K562 (cell line): ENCODE data around the gene COL15A1. TPM values are rescaled to one million over a fixed set of nuclear protein-coding genes. Genes with fewer than 3 reads are reported as not detected.
A peak's percentile ranks its signal among the peaks of the same experiment; 100 is the strongest.

ENCODE experiments used
- CBX5 ChIP-seq: IDR thresholded peaks from 2 replicates; pipeline ENCODE4 v1.6.1; 2014; ENCODE audit warnings: low read depth, borderline replicate concordance
- CCNT2 ChIP-seq: IDR thresholded peaks from 2 replicates; pipeline ENCODE4 v1.6.1; 2011; ENCODE audit warnings: borderline replicate concordance, low read depth, mild to moderate bottlenecking, moderate library complexity, mixed read lengths, low read length; ENCODE audit not compliant: insufficient read length; ENCODE audit errors: extremely low read depth
- DMBX1 ChIP-seq: fragments of 250-450 bp; sonication (Bioruptor Pico); IDR thresholded peaks from 2 replicates; pipeline ENCODE4 v1.8.0; 2022; ENCODE audit warnings: inconsistent platforms, mild to moderate bottlenecking, moderate library complexity, borderline replicate concordance
- HCFC1 ChIP-seq: IDR thresholded peaks from 2 replicates; pipeline ENCODE4 v1.6.1; 2012; ENCODE audit warnings: low read depth, low read length, improper control_type of control experiment
- HDAC6 ChIP-seq: IDR thresholded peaks from 2 replicates; pipeline ENCODE4 v1.6.1; 2012; ENCODE audit warnings: low read depth, mild to moderate bottlenecking, control low read depth, inconsistent platforms, low read length, moderate library complexity
- NELFE ChIP-seq: IDR thresholded peaks from 2 replicates; pipeline ENCODE4 v1.6.1; 2011; ENCODE audit warnings: mild to moderate bottlenecking; ENCODE audit not compliant: insufficient read depth, insufficient read length
- NFRKB ChIP-seq: fragments of 450-650 bp; IDR thresholded peaks from 2 replicates; pipeline ENCODE4 v1.6.1; 2016; ENCODE audit warnings: low read depth
- NFXL1 ChIP-seq: fragments of 450-650 bp; formaldehyde crosslinking; IDR thresholded peaks from 2 replicates; pipeline ENCODE4 v1.4.0; 2021; ENCODE audit warnings: mild to moderate bottlenecking
- TOE1 ChIP-seq, 2 experiments: fragments of 450-650 bp in 1 of 2; sonication (generic) in 1 of 2; formaldehyde crosslinking in 1 of 2; IDR thresholded peaks; 2 replicates each; pipeline versions ENCODE4 v1.7.1 to v1.8.0; 2016 to 2022; ENCODE audit warnings: borderline replicate concordance in 2 of 2, mild to moderate bottlenecking in 2 of 2, antibody characterized with exemption in 1 of 2, inconsistent platforms in 1 of 2, low read depth in 1 of 2, missing genetic modification reagents in 1 of 2, moderate library complexity in 1 of 2
- ZMIZ1 ChIP-seq, 2 experiments: fragments of 150-350 bp in 1 of 2; IDR thresholded peaks; 2 replicates each; pipeline ENCODE4 v1.6.1; 2012 to 2016; ENCODE audit warnings: low read depth in 2 of 2, low read length in 2 of 2, mild to moderate bottlenecking in 1 of 2, moderate library complexity in 1 of 2
- ZNF41 ChIP-seq: fragments of 250-450 bp; sonication (Bioruptor Pico); conservative IDR thresholded peaks from 2 replicates; pipeline ENCODE4 v1.4.0; 2020; ENCODE audit warnings: mild to moderate bottlenecking
- ZNF695 ChIP-seq: fragments of 450-650 bp; formaldehyde crosslinking; IDR thresholded peaks from 2 replicates; pipeline ENCODE4 v1.4.0; 2020; ENCODE audit warnings: mild to moderate bottlenecking, moderate library complexity
- polyA plus RNA-seq, 8 experiments: library from polyadenylated mRNA; depleted of rRNA in 4 of 8; stranded (reverse) in 5 of 8; unstranded in 3 of 8; fragments of >200 nt; fragmentation: Nextera tagmentation in 2 of 8; fragmentation: Illumina TruSeq in 1 of 8; extraction: Ambion mirVana in 2 of 8; extraction: Trizol in 1 of 8; gene quantifications; 2 replicates each; pipeline versions ENCODE4 v1.2.1 to v1.2.3, GENCODE V29; 2011 to 2014; ENCODE audit warnings: inconsistent platforms in 1 of 8, missing spikeins in 1 of 8
- total RNA-seq, 7 experiments: library from RNA; depleted of rRNA in 6 of 7; stranded (reverse); fragments of >200 nt in 6 of 7; fragmentation: Illumina TruSeq in 2 of 7; extraction: Trizol in 2 of 7; gene quantifications; 2 replicates each; pipeline versions ENCODE4 v1.2.1 to v1.2.3, GENCODE V29; 2011 to 2021; ENCODE audit warnings: low replicate concordance in 1 of 7
- TF ChIP-seq, protein P1 (sequence below): sonication (generic); formaldehyde crosslinking; IDR thresholded peaks from 2 replicates; pipeline ENCODE4 v1.8.0; 2023; ENCODE audit warnings: mild to moderate bottlenecking, missing genetic modification reagents
- TF ChIP-seq, protein P2 (sequence below): fragments of 450-650 bp; IDR thresholded peaks from 2 replicates; pipeline ENCODE4 v1.6.1; 2018; ENCODE audit not compliant: partially characterized antibody

The COL15A1 gene
- total and polyA plus RNA-seq, 9 of the 15 experiments (the other 6 are each of a cell fraction or from before 2014, with no cell fraction given): 0.46 to 5.1 (median 2.6) TPM

- TF ChIP-seq, protein P1, sequence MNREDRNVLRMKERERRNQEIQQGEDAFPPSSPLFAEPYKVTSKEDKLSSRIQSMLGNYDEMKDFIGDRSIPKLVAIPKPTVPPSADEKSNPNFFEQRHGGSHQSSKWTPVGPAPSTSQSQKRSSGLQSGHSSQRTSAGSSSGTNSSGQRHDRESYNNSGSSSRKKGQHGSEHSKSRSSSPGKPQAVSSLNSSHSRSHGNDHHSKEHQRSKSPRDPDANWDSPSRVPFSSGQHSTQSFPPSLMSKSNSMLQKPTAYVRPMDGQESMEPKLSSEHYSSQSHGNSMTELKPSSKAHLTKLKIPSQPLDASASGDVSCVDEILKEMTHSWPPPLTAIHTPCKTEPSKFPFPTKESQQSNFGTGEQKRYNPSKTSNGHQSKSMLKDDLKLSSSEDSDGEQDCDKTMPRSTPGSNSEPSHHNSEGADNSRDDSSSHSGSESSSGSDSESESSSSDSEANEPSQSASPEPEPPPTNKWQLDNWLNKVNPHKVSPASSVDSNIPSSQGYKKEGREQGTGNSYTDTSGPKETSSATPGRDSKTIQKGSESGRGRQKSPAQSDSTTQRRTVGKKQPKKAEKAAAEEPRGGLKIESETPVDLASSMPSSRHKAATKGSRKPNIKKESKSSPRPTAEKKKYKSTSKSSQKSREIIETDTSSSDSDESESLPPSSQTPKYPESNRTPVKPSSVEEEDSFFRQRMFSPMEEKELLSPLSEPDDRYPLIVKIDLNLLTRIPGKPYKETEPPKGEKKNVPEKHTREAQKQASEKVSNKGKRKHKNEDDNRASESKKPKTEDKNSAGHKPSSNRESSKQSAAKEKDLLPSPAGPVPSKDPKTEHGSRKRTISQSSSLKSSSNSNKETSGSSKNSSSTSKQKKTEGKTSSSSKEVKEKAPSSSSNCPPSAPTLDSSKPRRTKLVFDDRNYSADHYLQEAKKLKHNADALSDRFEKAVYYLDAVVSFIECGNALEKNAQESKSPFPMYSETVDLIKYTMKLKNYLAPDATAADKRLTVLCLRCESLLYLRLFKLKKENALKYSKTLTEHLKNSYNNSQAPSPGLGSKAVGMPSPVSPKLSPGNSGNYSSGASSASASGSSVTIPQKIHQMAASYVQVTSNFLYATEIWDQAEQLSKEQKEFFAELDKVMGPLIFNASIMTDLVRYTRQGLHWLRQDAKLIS: peak; percentile 95
- TF ChIP-seq HDAC6 (no peak), HCFC1 (peak; percentile 34; the same call in 1 of the 2 replicates), ZNF41 (CRISPR knock-in tag) (peak; percentile 76; the same call in 1 of the 2 replicates), ZMIZ1 (IDR thresholded peaks at IDR 0.05; ENCODE audit: low read depth in 2 of 2, low read length in 2 of 2) (peak in 1 of 2 experiments; percentile 77; a peak in 1 of 4 replicates), NELFE (no peak), DMBX1 (CRISPR knock-in tag) (peak; percentile 96), CBX5 (no peak), CCNT2 (peak; percentile 4), TOE1 (IDR thresholded peaks at IDR 0.05; ENCODE audit: borderline replicate concordance) (no peak; the same call in 1 of the 2 replicates), TOE1 (CRISPR knock-in tag; IDR thresholded peaks at IDR 0.05; ENCODE audit: borderline replicate concordance, low read depth) (no peak), NFRKB (peak; percentile 99), NFXL1 (CRISPR knock-in tag) (peak; percentile 90), ZNF695 (0 out of 2 replicates have a peak, but pooled peaks have one; percentile 50)
- TF ChIP-seq, protein P2, sequence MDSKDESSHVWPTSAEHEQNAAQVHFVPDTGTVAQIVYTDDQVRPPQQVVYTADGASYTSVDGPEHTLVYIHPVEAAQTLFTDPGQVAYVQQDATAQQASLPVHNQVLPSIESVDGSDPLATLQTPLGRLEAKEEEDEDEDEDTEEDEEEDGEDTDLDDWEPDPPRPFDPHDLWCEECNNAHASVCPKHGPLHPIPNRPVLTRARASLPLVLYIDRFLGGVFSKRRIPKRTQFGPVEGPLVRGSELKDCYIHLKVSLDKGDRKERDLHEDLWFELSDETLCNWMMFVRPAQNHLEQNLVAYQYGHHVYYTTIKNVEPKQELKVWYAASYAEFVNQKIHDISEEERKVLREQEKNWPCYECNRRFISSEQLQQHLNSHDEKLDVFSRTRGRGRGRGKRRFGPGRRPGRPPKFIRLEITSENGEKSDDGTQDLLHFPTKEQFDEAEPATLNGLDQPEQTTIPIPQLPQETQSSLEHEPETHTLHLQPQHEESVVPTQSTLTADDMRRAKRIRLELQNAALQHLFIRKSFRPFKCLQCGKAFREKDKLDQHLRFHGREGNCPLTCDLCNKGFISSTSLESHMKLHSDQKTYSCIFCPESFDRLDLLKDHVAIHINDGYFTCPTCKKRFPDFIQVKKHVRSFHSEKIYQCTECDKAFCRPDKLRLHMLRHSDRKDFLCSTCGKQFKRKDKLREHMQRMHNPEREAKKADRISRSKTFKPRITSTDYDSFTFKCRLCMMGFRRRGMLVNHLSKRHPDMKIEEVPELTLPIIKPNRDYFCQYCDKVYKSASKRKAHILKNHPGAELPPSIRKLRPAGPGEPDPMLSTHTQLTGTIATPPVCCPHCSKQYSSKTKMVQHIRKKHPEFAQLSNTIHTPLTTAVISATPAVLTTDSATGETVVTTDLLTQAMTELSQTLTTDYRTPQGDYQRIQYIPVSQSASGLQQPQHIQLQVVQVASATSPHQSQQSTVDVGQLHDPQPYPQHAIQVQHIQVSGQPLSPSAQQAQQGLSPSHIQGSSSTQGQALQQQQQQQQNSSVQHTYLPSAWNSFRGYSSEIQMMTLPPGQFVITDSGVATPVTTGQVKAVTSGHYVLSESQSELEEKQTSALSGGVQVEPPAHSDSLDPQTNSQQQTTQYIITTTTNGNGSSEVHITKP: peak; percentile 81
Measured at GRCh38 chr9:99073985-99074901, 130.5 kb downstream of the COL15A1 start (continued).
